GM19468 (cell line): ENCODE results near the gene IFRD2.

Experiments used
- ATAC-seq: cut with Tn5 transposase; IDR thresholded peaks from one replicate; pipeline ENCODE4 v1.9.1; 2021; ENCODE audit warnings: mild to moderate bottlenecking, moderate library complexity, moderate number of reproducible peaks; ENCODE audit not compliant: unreplicated experiment; ENCODE audit errors: extremely low read depth

The IFRD2 gene

DNA sequence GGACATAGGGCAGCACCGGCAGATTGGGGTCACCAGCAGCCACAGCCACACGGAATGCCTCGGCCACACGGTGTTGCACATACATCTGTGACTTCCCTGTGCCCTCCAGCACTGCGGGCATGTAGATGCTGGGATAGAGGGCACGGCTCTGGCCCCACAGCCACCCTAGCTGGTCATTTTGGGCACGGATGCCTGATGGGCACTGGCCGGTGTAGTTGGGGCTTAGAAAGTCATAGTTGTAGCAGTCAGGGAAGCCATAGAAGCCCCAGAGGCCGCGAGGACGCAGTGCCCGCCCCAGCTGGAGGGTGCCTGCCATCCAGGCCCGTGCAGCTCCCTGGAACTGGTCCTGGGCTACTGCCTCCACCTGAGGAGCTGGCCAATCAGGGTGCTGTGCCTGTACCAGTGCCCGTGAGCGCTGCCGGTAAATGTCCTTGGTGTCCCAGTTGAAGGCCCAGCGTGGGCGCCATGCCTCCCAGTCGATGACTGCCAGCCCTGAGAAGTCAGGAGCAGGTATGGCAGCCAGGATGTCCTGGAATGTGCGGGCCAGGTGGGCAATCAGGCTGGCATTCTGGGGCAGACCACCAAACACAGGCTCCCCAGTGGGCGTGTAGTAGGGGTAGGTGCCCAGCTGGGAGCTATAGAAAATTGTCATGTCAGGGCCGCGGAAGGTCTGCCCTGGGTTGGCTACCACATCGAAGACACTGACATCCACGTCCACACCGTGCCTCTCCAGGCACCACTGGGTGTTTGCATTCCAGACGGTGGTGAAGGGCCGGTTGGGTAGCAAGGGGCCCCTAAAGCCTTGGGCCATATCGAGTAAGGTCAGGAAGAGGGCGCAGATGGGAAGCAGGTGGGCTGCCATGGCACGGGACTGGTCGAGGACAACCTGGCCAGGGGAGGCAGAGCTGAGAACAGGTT, 10.1 kb upstream of the IFRD2 start:
- no peak for ATAC-seq

DNA sequence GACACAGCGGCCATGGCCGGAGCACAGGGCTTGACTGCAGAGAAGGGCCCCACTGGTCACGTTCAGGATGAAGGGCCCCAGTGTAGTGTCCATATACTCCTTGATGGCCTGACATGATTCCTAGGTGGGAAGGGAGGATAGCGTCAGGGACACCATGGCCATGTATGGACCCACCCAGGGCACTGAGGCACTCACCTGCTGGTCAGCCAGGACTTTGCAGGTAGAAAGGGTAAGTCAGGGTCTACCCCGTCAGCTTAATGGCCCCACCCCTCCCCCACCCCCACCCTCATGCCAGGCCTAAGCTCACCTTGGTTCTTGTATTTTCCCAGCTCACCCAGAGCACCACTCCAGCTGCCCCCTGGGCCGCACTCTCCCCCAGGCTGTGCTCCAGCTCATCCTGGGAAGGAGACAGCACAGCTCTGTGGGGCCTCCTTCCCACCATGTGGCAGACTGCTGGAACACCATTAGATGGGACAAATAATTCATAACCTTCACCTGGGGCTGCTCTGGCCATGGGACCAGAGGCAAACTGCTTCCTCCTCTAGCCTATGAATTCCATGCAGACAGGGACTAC, 8.5 kb upstream of the IFRD2 start:
- no peak for ATAC-seq

GRCh38 chr3:50299929-50300680, 7.9 kb upstream of the IFRD2 start:
- no peak for ATAC-seq

GRCh38 chr3:50299638-50299928, 7.4 kb upstream of the IFRD2 start:
- ATAC-seq, result no peak

DNA sequence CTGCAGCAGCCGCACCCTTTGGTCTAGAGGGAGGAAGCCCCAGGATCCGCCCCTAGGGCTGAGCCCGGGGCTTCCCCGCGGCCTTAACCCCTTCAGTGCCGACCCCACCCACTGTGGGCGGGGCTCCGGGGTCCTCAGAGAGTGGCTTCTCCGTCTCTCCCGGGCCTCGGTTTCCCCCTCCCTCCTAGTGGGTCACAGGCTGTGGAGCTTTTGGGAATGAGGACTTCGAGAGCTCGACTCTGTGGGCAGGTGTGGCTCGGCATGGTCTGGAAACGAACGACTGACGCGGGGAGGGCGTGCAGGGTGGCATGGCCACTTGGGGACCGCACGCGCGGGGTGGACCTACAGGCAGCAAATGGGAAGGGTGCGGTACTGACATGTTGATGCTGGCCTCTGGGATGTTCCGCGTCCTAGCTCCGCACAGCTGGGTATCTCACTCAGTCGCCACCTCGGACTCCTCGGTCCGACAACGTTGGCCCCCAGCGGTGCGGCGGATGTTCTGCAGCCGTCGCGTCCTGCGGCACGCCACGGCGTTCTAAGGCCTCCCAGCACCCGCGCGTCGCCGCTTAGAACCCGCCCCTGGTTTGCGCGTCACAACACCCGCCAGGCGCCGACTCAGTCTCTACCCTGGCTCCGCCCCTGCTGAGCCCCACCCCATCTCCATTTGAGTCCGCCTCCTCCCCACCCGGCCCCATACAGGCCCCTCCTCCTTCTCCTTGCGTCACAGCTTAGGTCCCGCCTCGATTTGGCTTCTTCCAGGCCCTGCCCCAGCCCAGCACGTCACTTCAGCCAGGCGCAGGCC, 6.8 kb upstream of the IFRD2 start, which contains the start of the genes HYAL3 and NAA80:
Gene HYAL3, minus strand, starts transcription at position 570 of the 802 bp plus-strand sequence. CDS start 3,803 bp downstream, outside the sequence.
Gene NAA80, minus strand, starts transcription at position 570 of the 802 bp plus-strand sequence. CDS start 1,942 bp downstream, outside the sequence.
- ATAC-seq, result peak; percentile 69

- ATAC-seq, result no peak
These were observed 5.9 kb upstream of the IFRD2 start for GRCh38 chr3:50297896-50298725.

DNA sequence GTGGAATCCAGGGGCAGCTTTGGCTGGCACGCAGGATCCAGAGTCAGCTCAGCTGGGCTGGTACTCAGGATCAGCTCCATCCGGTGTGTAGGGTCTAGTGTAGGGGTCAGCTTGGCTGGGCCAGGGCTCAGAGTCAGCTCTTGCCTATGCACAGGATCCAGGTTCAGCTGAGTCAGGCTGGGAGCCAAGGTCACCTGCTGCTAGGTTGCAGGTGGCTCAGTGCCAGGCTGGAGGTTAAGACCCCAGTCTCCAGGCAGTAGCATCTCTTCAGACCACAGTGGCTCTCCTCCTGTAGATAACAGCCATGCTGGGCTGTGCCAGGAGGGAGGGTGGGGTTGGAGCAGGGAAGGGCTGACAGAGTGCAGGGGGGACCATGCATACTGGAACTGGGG, 5.2 kb upstream of the IFRD2 start:
- ATAC-seq, result no peak

DNA sequence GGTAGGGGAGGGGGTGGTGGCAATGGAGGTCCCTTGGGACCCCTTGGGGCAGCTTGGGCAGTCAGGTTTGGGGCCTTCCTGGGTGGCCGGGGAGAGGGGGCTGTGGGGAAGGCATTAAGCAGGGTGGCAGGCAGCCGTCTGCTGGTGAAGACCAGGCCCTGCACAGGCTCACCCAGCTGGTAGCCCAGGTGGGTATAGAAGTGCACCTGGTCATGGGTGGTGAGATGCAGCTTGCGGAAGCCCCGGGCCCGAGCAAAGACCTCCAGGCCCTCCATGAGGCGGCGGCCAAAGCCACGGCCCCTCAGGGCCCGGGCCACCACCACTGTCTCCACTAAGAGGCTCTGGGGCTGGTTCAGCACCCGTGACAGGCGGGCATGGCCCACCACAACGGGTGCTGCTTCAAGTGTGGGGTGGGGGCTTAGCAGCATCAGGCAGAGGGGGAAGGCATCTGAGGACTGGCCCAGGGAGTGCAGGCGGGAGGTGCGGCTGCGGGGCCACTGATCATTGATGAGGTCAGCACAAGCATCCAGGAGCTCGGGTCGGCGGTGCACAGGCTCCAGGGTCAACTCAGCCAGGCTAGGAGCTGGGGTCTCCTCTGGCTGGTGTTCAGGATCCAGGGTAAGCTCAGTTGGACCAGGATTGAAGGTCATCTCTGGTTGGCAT, 4.6 kb upstream of the IFRD2 start:
- ATAC-seq, result no peak

DNA sequence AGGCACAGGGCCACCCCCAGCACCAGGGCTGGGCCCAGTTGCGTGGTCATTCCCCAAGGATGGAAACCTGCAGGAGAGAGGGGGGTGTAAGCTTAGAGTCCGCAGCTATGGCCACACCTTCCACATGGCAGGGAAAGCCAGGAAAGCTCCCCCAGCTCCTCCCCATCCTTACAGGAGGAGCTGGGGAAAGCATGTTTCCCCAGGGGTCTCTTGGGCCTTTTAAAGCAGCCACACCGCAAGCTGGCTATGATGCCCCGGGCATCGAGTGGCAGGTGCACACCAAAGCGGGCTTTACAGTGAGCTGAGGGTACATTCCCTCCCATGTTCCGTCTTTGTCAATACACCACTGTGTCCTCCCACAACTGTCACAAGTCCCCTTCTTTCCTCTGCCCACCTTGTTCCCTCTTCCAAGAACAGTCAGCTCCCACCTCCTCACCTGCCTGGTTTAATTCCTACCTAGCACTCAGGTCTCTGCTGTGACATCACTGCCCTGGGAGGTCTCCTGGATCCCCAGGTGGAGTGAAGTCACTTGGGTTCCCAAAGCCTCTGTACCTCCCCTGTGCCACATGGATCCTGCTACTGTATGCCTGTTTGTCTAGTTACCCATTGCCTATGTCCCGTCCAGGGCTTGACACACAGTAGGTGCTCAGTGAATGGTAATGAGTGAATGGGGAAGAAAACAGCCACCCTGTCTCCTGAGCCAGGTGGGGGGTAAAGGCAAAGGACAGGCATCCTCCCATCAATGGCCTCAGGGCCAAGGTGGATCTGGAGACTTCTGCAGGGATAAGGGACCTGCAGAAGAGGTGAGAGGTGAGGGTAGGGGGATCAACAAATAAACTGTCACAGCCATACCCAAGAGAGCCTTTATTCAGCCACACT, 3.6 kb upstream of the IFRD2 start:
- ATAC-seq, result no peak

DNA sequence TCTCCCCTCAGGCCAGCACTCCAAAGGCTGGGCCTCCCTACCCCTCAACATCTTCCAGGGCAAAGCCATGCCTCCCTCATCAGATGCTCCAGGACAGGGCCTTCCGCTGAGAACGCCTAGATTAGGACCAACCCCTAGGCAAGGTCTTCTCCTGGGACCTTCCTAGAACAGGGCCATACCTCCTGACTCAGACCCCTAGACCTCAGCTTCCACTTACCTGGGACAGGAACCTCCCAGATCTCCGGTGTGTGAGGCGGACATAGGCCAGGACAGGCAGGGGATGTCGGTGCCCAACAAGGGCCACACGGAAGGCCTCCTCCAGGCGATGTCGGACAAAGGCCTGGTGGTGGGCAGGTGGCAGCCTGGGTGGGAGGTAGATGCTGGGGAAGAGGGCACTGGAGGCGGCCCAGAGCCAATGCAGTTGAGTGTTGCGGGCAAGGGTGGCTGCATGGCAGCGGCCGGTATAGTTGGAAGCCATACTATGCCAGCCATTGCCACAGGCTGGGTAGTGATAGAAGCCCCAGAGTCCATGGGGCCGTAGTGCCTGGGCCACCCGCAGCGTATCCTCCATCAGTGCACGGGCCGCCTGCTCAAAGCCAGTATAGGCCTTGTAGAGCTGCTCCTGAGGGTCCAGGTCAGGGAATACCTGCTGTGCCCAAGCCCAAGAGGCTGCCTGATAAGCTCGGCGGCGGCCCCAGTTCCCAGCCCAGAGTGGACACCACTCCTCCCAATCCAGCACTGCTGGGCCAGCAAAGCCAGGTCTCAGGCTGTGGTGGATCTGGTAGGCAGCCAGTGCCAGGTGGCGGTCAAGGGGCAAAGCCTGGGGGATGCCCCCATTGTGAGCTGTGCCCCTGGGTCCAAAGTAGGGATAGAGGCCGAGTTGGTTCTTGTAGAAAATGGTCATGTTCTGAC, 2.5 kb upstream of the IFRD2 start:
- no peak for ATAC-seq

GRCh38 chr3:50294089-50294488, 1.9 kb upstream of the IFRD2 start:
- ATAC-seq, result no peak

- no peak for ATAC-seq
These were observed 1.0 kb upstream of the IFRD2 start for GRCh38 chr3:50293079-50293801.

DNA sequence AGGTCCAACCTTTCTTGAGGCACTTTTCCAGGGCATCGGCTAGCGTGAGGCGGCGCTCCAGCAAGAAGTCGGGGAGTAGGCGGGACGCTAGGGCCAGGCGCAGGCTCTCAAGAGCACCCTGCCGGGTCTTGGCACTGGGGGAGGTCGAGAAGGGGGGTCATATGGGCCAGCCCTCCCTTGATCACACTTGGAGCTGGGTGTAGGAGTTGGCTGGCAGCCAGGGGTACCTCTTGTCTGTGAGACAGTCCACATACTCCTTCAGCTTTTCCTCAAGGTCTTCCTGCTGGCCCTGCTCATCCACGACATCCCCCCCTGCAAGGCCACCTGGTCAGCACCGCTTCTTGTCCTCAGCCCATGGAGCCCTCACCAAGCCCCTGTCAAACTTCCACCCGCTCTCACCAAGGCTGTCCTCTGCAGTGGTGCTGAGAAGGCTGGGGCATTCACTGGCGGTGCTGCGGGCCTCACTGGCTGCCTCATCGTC, 2.0 kb downstream of the IFRD2 start:
- no peak for ATAC-seq

DNA sequence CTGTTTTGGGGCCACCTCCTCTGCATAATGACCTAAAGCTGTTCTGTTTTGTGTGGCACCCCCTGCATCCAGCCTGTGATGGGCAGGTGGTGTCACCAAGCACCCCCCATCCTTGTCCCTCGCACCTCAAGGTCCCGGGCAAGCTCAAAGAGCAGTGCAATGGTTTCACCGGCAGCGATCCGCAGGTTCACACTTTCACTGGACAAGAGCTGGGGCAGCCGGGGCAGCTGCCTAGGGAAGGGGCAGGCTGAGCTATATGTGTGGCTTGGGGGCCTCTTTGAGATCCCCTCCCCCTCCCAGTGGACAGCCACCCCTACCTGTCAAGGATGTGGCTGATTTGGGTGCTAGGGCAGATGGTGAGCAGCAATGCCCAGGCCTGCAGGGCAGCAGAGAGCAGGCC, 3.1 kb downstream of the IFRD2 start:
- no peak for ATAC-seq

DNA sequence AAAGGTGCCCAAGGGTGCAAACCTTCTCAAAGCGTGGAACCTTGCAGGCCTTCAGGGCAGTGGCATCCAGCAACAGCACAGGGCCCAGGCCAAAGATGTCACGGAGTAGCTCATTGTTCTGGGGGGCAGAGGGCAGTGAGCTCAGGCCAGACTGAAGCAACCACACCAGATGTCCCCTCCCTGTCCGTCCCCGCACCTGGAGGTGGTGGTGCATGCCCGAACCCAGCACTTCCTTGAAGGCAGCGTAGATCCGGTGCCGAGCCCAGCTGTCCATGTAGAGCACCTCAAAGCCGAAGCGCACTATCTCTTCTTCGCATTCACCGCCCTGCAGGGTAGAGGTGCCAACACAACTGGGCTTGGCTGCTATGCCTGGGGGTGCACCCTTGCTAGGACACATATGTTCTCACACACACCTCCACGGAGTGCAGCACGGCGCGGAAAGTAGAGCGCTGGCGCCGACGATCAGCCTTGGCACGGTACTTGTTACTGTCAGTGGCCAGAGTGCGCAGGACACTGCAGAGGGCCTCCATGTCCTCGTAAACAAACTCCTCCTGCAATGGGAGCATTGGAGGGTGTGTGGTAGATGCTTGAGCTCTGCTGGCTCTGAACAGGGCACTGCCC, 3.7 kb downstream of the IFRD2 start:
- ATAC-seq, result no peak

DNA sequence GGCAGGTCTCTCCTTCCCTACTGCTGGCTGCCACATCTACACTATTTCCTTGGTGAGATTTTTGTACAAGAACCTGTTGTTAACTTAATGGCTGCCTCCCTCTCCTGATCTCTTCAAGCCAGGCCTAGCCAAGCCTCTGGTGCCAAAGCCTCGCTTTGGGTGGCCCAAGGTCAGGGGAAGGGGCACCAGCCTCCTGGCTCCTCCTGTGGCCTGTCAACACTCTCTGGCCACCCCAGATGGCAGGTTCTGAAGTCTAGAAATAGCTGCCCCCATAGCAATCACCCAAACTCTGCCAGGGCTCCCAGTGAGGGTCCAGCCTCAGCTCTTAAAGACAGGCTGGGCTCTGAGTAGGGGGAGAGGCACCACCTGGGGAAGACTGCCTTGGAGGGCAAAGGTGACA, 5.0 kb downstream of the IFRD2 start:
- ATAC-seq, result no peak
